Motor neuron (in vitro differentiated cells): Measurements from ENCODE around the gene TMUB1. TPM values are rescaled to one million over a fixed set of nuclear protein-coding genes. Genes with fewer than 3 reads are reported as not detected.

Experiments
- ATAC-seq, 8 experiments: fragments of 200-7000 bp; cut with Tn5 transposase; replicated peaks in 6 of 8; 2 replicates each; pipeline ENCODE4 v1.8.0; 2021; ENCODE audit warnings: mild to moderate bottlenecking in 8 of 8, moderate library complexity in 8 of 8
- H3K27ac ChIP-seq, 2 donors: fragments of 250-450 bp; sonication (Bioruptor Pico); 2 replicates each; pipeline ENCODE4 v1.9.0; 2021; ENCODE audit warnings: antibody characterized with exemption in 2 of 2, mild to moderate bottlenecking in 2 of 2, moderate library complexity in 1 of 2
- H3K4me1 ChIP-seq, 2 donors: fragments of 250-450 bp; sonication (Bioruptor Pico); replicated peaks in 1 of 2; 2 replicates each; pipeline ENCODE4 v1.6.1; 2021; ENCODE audit warnings: antibody characterized with exemption in 2 of 2, mild to moderate bottlenecking in 2 of 2, moderate library complexity in 1 of 2
- H3K4me3 ChIP-seq, 5 donors: fragments of 250-450 bp; sonication (Bioruptor Pico); 2 replicates each; pipeline ENCODE4 v1.9.0; 2021; ENCODE audit warnings: antibody characterized with exemption in 5 of 5, mild to moderate bottlenecking in 5 of 5, moderate library complexity in 4 of 5
- WGBS, 10 experiments: fragments of 450-650 bp; shearing (Covaris generic); methylation state at CpG; one replicate each; pipeline ENCODE4 v1.0.0; 2022; 5-methylcytosine and 5-hydroxymethylcytosine counted together
- in situ Hi-C, 9 experiments: fragments of 400-800 bp; cut with MboI; loops; one replicate each; pipeline ENCODE4 v1.15.0; 2021; ENCODE audit warnings: low sequenced_read_pairs in 9 of 9, low pct_unique_long_range_greater_than_20kb in 2 of 9; ENCODE audit not compliant: unreplicated experiment in 9 of 9
- total RNA-seq, 8 experiments: library from RNA; unstranded; fragments of 300-600 nt; gene quantifications; 2 replicates each; pipeline versions ENCODE4 v1.2.3 to v1.2.4, GENCODE V29; 2022

TMUB1 gene
- total RNA-seq, 8 experiments from 2014 or later = 18.2 to 33.3 (median 30.6) TPM

GRCh38 chr7:151125846-151126481 lies 42.7 kb upstream of the TMUB1 start:
- in situ Hi-C loops = loop anchor here in 1 of 9 experiments (10.0 kb wide), 1 partner anchor 49 kb away; no protein-coding TSS in a partner anchor
- Histone ChIP-seq H3K4me3 (peak overlapping the region; percentile 5 to 33 (median 20)), H3K27ac (peak overlapping the region; percentile 34 to 58), H3K4me1 (peaks cover 14 to 21% of the 10 kb centered on the region in 2 donors)
- peak; percentile 61 to 83 (median 76) for ATAC-seq
- no CpG with 5 or more reads among the region's 58 CpGs for WGBS, 10 experiments

- ATAC-seq = peak; percentile 12 to 63 (median 46)
- peaks cover 14 to 21% of the 10 kb centered on the region in 2 donors for H3K4me1 ChIP-seq
- peak overlapping the region; percentile 5 to 33 (median 20) for H3K4me3 ChIP-seq
- peak overlapping the region; percentile 34 to 58 for H3K27ac ChIP-seq
- 0 to 60% (median 2%) methylated on average over 1 to 7 of the region's 22 CpGs; no CpG with 5 or more reads in 7 of the 10 experiments for WGBS, 10 experiments
- in situ Hi-C loops = loop anchor here in 1 of 9 experiments (10.0 kb wide), 1 partner anchor 49 kb away; no protein-coding TSS in a partner anchor
Observed at GRCh38 chr7:151125470-151125845, 42.2 kb upstream of the TMUB1 start.

GRCh38 chr7:151124899-151125399 lies 41.7 kb upstream of the TMUB1 start:
- no peak overlapping the region for H3K4me3 ChIP-seq
- WGBS, 10 experiments = 60 to 91% (median 80%) methylated on average over 1 to 8 of the region's 14 CpGs; no CpG with 5 or more reads in 5 of the 10 experiments
- H3K27ac ChIP-seq = peak overlapping the region in 1 of 2 donors; percentile 58
- in situ Hi-C loops = loop anchor here in 1 of 9 experiments (10.0 kb wide), 1 partner anchor 50 kb away; no protein-coding TSS in a partner anchor
- peaks cover 14 to 21% of the 10 kb centered on the region in 2 donors for H3K4me1 ChIP-seq
- no peak for ATAC-seq

- Histone ChIP-seq H3K4me1 (peaks cover 14 to 21% of the 10 kb centered on the region in 2 donors), H3K27ac (no peak overlapping the region), H3K4me3 (no peak overlapping the region)
- in situ Hi-C loops = loop anchor here in 1 of 9 experiments (10.0 kb wide), 1 partner anchor 50 kb away; no protein-coding TSS in a partner anchor
- WGBS, 10 experiments = 20 to 74% (median 62%) methylated on average over 1 to 3 of the region's 7 CpGs; no CpG with 5 or more reads in 7 of the 10 experiments
- no peak for ATAC-seq
Observed at GRCh38 chr7:151124481-151124880, 41.2 kb upstream of the TMUB1 start.

GRCh38 chr7:151123822-151124464 lies 40.6 kb upstream of the TMUB1 start:
- H3K4me1 ChIP-seq = peaks cover 14 to 21% of the 10 kb centered on the region in 2 donors
- 0 to 80% (median 21%) methylated on average over 1 to 13 of the region's 24 CpGs; no CpG with 5 or more reads in 7 of the 10 experiments for WGBS, 10 experiments
- in situ Hi-C loops = loop anchor here in 1 of 9 experiments (10.0 kb wide), 1 partner anchor 51 kb away; no protein-coding TSS in a partner anchor
- no peak overlapping the region for H3K27ac ChIP-seq
- no peak overlapping the region for H3K4me3 ChIP-seq
- peak; percentile 49 to 78 (median 69) for ATAC-seq

- 80 to 100% (median 93%) methylated on average over 1 to 4 of the region's 50 CpGs; no CpG with 5 or more reads in 6 of the 10 experiments for whole genome bisulfite sequencing, 10 experiments
- ATAC-seq = no peak
- in situ Hi-C loops = loop anchor here in 1 of 9 experiments (10.0 kb wide), 1 partner anchor 52 kb away; no protein-coding TSS in a partner anchor
- Histone ChIP-seq H3K4me1 (peaks cover 14 to 21% of the 10 kb centered on the region in 2 donors), H3K4me3 (no peak overlapping the region), H3K27ac (no peak overlapping the region)
Observed at GRCh38 chr7:151123158-151123821, 40.0 kb upstream of the TMUB1 start.

- WGBS, 10 experiments = 60 to 100% (median 89%) methylated on average over 1 to 7 of the region's 29 CpGs; no CpG with 5 or more reads in 6 of the 10 experiments
Observed at GRCh38 chr7:151122796-151123157, 39.5 kb upstream of the TMUB1 start.

GRCh38 chr7:151122276-151122675 lies 39.0 kb upstream of the TMUB1 start:
- in situ Hi-C loops = loop anchor here in 1 of 9 experiments (10.0 kb wide), 1 partner anchor 53 kb away; no protein-coding TSS in a partner anchor

More at GRCh38 chr7:151122796-151123157, 39.5 kb upstream of the TMUB1 start:
- Histone ChIP-seq H3K4me1 (peaks cover 14 to 21% of the 10 kb centered on the region in 2 donors), H3K4me3 (no peak overlapping the region), H3K27ac (no peak overlapping the region)
- no peak for ATAC-seq
- in situ Hi-C loops = loop anchor here in 1 of 9 experiments (10.0 kb wide), 1 partner anchor 52 kb away; no protein-coding TSS in a partner anchor

GRCh38 chr7:151121380-151122170 lies 38.3 kb upstream of the TMUB1 start:
- Histone ChIP-seq H3K4me1 (peaks cover 5 to 12% of the 10 kb centered on the region in 2 donors), H3K27ac (no peak overlapping the region), H3K4me3 (no peak overlapping the region)
- ATAC-seq = no peak
- WGBS, 10 experiments = 60 to 100% (median 80%) methylated on average over 1 to 6 of the region's 30 CpGs; no CpG with 5 or more reads in 1 of the 10 experiments
- in situ Hi-C loops = loop anchor here in 1 of 9 experiments (10.0 kb wide), 1 partner anchor 53 kb away; no protein-coding TSS in a partner anchor

More at GRCh38 chr7:151122276-151122675, 39.0 kb upstream of the TMUB1 start:
- no peak overlapping the region for H3K27ac ChIP-seq
- ATAC-seq = no peak
- peaks cover 12 to 19% of the 10 kb centered on the region in 2 donors for H3K4me1 ChIP-seq
- H3K4me3 ChIP-seq = no peak overlapping the region
- 100% methylated on average over 1 to 2 of the region's 24 CpGs; no CpG with 5 or more reads in 8 of the 10 experiments for WGBS, 10 experiments

GRCh38 chr7:151120896-151121295 lies 37.6 kb upstream of the TMUB1 start:
- ATAC-seq = no peak
- Histone ChIP-seq H3K27ac (no peak overlapping the region), H3K4me1 (peaks cover 2 to 6% of the 10 kb centered on the region in 2 donors), H3K4me3 (no peak overlapping the region)
- 60 to 100% (median 92%) methylated on average over 1 to 9 of the region's 22 CpGs; no CpG with 5 or more reads in 2 of the 10 experiments for WGBS, 10 experiments
- in situ Hi-C loops = loop anchor here in 1 of 9 experiments (10.0 kb wide), 1 partner anchor 54 kb away; no protein-coding TSS in a partner anchor

GRCh38 chr7:151119902-151120301 lies 36.6 kb upstream of the TMUB1 start:
- ATAC-seq = no peak
- Histone ChIP-seq H3K4me3 (no peak overlapping the region), H3K27ac (no peak overlapping the region), H3K4me1 (no peaks in the 10 kb centered on the region)
- 80% methylated on average over 2 of the region's 27 CpGs; no CpG with 5 or more reads in 9 of the 10 experiments for WGBS, 10 experiments
- in situ Hi-C loops = loop anchor here in 1 of 9 experiments (10.0 kb wide), 1 partner anchor 55 kb away; no protein-coding TSS in a partner anchor
